Left ventricle myocardium inferior (tissue), 1 donor: ENCODE data around the gene PARVG. TPM values are rescaled to one million over a fixed set of nuclear protein-coding genes. Genes with fewer than 3 reads are reported as not detected.

Experiments
- DNase-seq: peaks from one replicate; pipeline ENCODE4 v3.0.0-alpha.2; 2020
- H3K27ac ChIP-seq: fragments of 200-600 bp; replicated peaks from 2 replicates; pipeline ENCODE4 v1.8.0; 2021
- H3K27me3 ChIP-seq: fragments of 200-600 bp; 2 replicates; pipeline ENCODE4 v1.8.0; 2021; ENCODE audit warnings: low read depth
- H3K36me3 ChIP-seq: fragments of 200-600 bp; 2 replicates; pipeline ENCODE4 v1.8.0; 2021
- H3K4me1 ChIP-seq: fragments of 200-600 bp; 2 replicates; pipeline ENCODE4 v1.8.0; 2021
- H3K4me3 ChIP-seq: fragments of 200-600 bp; 2 replicates; pipeline ENCODE4 v1.8.0; 2021; ENCODE audit warnings: mild to moderate bottlenecking, moderate library complexity
- H3K9me3 ChIP-seq: fragments of 200-600 bp; replicated peaks from 2 replicates; pipeline ENCODE4 v1.8.0; 2021
- CTCF ChIP-seq: fragments of 200-600 bp; IDR thresholded peaks from 2 replicates; pipeline ENCODE4 v1.8.0; 2021; ENCODE audit warnings: antibody characterized with exemption, mild to moderate bottlenecking, borderline replicate concordance
- intact Hi-C: fragments of 100-400 bp; cut with micrococcal nuclease; formaldehyde crosslinking; loops from one replicate; pipeline ENCODE4 v1.11.0; 2022
- total RNA-seq: library from RNA; stranded (reverse); fragmentation: NEBNext Ultra II Directional; extraction: Animal tissue kit (Norgen Biotek cat#: 25700); gene quantifications from one replicate; pipeline ENCODE4 v1.2.1, GENCODE V29; 2021
- donor health status: DM: no; HTN: yes; CAD: no; lungs with severe emphysema.

PARVG gene
- total RNA-seq, 1 donor from 2014 or later: 2.8 TPM

- no peak for TF ChIP-seq CTCF
- no peaks in the 10 kb centered on the region for H3K36me3 ChIP-seq
- no peak for DNase-seq
- H3K9me3 ChIP-seq: no peaks in the 10 kb centered on the region
- no peak overlapping the region for H3K27ac ChIP-seq
- no peak overlapping the region for H3K4me3 ChIP-seq
- intact Hi-C loops: no loop called here
- H3K4me1 ChIP-seq: peaks cover 4% of the 10 kb centered on the region
- peaks cover 52% of the 10 kb centered on the region for H3K27me3 ChIP-seq
Observed at GRCh38 chr22:44196731-44197131, 16.0 kb downstream of the PARVG start.

GRCh38 chr22:44197271-44197670 lies 16.5 kb downstream of the PARVG start:
- intact Hi-C loops: no loop called here
- Histone ChIP-seq H3K4me3 (no peak overlapping the region), H3K4me1 (peaks cover 4% of the 10 kb centered on the region), H3K27me3 (peaks cover 57% of the 10 kb centered on the region), H3K36me3 (no peaks in the 10 kb centered on the region), H3K27ac (no peak overlapping the region), H3K9me3 (no peaks in the 10 kb centered on the region)
- no peak for DNase-seq
- TF ChIP-seq CTCF: no peak

- intact Hi-C loops: no loop called here
- Histone ChIP-seq H3K36me3 (no peaks in the 10 kb centered on the region), H3K4me1 (peaks cover 4% of the 10 kb centered on the region), H3K9me3 (no peaks in the 10 kb centered on the region), H3K27me3 (peaks cover 63% of the 10 kb centered on the region), H3K27ac (no peak overlapping the region), H3K4me3 (no peak overlapping the region)
- no peak for TF ChIP-seq CTCF
- no peak for DNase-seq
Observed at GRCh38 chr22:44199164-44199563, 18.4 kb downstream of the PARVG start.

- no peak for TF ChIP-seq CTCF
- intact Hi-C loops: no loop called here
- peaks cover 4% of the 10 kb centered on the region for H3K4me1 ChIP-seq
- no peak for DNase-seq
- H3K9me3 ChIP-seq: no peaks in the 10 kb centered on the region
- H3K36me3 ChIP-seq: no peaks in the 10 kb centered on the region
- H3K27me3 ChIP-seq: peaks cover 66% of the 10 kb centered on the region
- no peak overlapping the region for H3K27ac ChIP-seq
- no peak overlapping the region for H3K4me3 ChIP-seq
Observed at GRCh38 chr22:44199866-44200265, 19.1 kb downstream of the PARVG start.

- Histone ChIP-seq H3K27ac (no peak overlapping the region), H3K27me3 (peaks cover 66% of the 10 kb centered on the region), H3K4me1 (peaks cover 4% of the 10 kb centered on the region), H3K4me3 (no peak overlapping the region), H3K9me3 (no peaks in the 10 kb centered on the region), H3K36me3 (no peaks in the 10 kb centered on the region)
- no peak for TF ChIP-seq CTCF
- intact Hi-C loops: no loop called here
- DNase-seq: no peak
Observed at GRCh38 chr22:44200451-44200850, 19.7 kb downstream of the PARVG start.
